ENCODE results near the gene SPATA3. TPM values are rescaled to one million over a fixed set of nuclear protein-coding genes. Genes with fewer than 3 reads are reported as not detected.

The SPATA3 gene
- total and polyA plus RNA-seq, 2 of the 8 experiments (the other 6 are each of a cell fraction or from before 2014, with no cell fraction given): not detected

GRCh38 chr2:230964136-230964730 lies 31.7 kb upstream of the SPATA3 start:
- Histone ChIP-seq H4K20me1 (replicated peaks in 1 of 2; ENCODE audit: control insufficient read depth in 1 of 2, insufficient read depth in 2 of 2, low read length in 2 of 2) (no peaks in the 10 kb centered on the region), H3K9me3 (ENCODE audit: insufficient read depth in 2 of 2, low read depth in 1 of 2, low read length in 1 of 2) (peaks cover 0 to 5% of the 10 kb centered on the region in 2 experiments; a peak in 1 of 4 replicates), H4K91ac (replicated peaks; ENCODE audit: insufficient read length, low read length) (no peak overlapping the region), H3K18ac (ENCODE audit: extremely low read depth, low read length) (no peak overlapping the region), H3K36me3 (ENCODE audit: control insufficient read depth in 2 of 4, insufficient read depth in 4 of 4, low read length in 3 of 4) (no peaks in the 10 kb centered on the region), H3K4me3 (ENCODE audit: extremely low read depth in 1 of 4, insufficient read depth in 2 of 4, low read depth in 3 of 4, low read length in 4 of 4) (no peak overlapping the region), H3K27me3 (replicated peaks in 1 of 4; ENCODE audit: control insufficient read depth in 3 of 4, extremely low read depth in 1 of 4, insufficient read depth in 3 of 4, low read length in 3 of 4) (no peaks in the 10 kb centered on the region; a peak in 1 of 7 replicates), H3K23ac (ENCODE audit: insufficient read length) (no peak overlapping the region), H2AFZ (ENCODE audit: low read length) (no peak overlapping the region), H3K4me1 (replicated peaks in 1 of 4; ENCODE audit: control insufficient read depth in 3 of 4, insufficient read depth in 4 of 4, low read length in 3 of 4) (no peaks in the 10 kb centered on the region), H3K23me2 (ENCODE audit: low read depth, low read length) (no peaks in the 10 kb centered on the region), H3K27ac (ENCODE audit: low read depth, low read length) (no peak overlapping the region), H3K14ac (ENCODE audit: insufficient read length) (no peak overlapping the region), H4K5ac (ENCODE audit: insufficient read length, low read depth, low read length) (no peak overlapping the region), H3K9ac (replicated peaks in 1 of 4; ENCODE audit: extremely low read depth in 1 of 4, low read depth in 3 of 4, low read length in 3 of 4) (no peak overlapping the region), H3K79me1 (ENCODE audit: low read depth, low read length) (no peaks in the 10 kb centered on the region), H2BK15ac (ENCODE audit: low read length) (no peak overlapping the region), H4K8ac (ENCODE audit: extremely low read depth, insufficient read depth, low read length) (no peak overlapping the region), H3K4me2 (ENCODE audit: insufficient read depth in 1 of 2, low read depth in 2 of 2, low read length in 2 of 2) (no peak overlapping the region), H2BK5ac (ENCODE audit: low read depth, low read length) (no peak overlapping the region), H3K79me2 (ENCODE audit: control insufficient read depth in 1 of 2, insufficient read depth in 2 of 2, low read length in 2 of 2) (no peaks in the 10 kb centered on the region), H2AK5ac (ENCODE audit: low read depth, low read length) (no peak overlapping the region), H2BK20ac (ENCODE audit: low read length) (no peak overlapping the region), H3K4ac (replicated peaks; ENCODE audit: insufficient read length, low read depth, low read length) (no peak overlapping the region), H2BK120ac (replicated peaks; ENCODE audit: low read depth, low read length) (no peak overlapping the region), H3K56ac (replicated peaks; ENCODE audit: insufficient read length, low read depth, low read length) (no peak overlapping the region), H2BK12ac (ENCODE audit: low read depth, low read length) (no peak overlapping the region)
- ChIA-PET CTCF (ENCODE audit: partially characterized antibody) (interaction anchor here (0.7 to 2.5 kb wide), 7 partner anchors 9 to 140 kb away, joined by 3 to 9 read pairs (median 4); no protein-coding TSS in a partner anchor), POLR2A (ENCODE audit: partially characterized antibody) (no interaction called here)
- DNase-seq (ENCODE audit: low read depth in 1 of 2, low spot score in 2 of 2) (no peak), FAIRE-seq (no peak)
- WGBS, 2 experiments (ENCODE audit: extremely low coverage in 1 of 2, insufficient coverage in 1 of 2, insufficient read length in 1 of 2, insufficient replicate concordance in 2 of 2, low coverage in 1 of 2, low lambda C conversion rate in 2 of 2, missing lambda C conversion rate in 1 of 2): 92% methylated on average over 27 of the region's 36 CpGs; no CpG with 5 or more reads in 1 of the 2 experiments
- TF ChIP-seq RNF2 (IDR thresholded peaks at IDR 0.05; ENCODE audit: borderline replicate concordance, low read depth, low read length, missing control alignments, poor library complexity, severe bottlenecking): no peak
- TF ChIP-seq CTCF (IDR thresholded peaks at IDR 0.05; ENCODE audit: control extremely low read depth in 1 of 3, insufficient read depth in 1 of 3, low read depth in 1 of 3, low read length in 3 of 3): no peak
- TF ChIP-seq GABPA (IDR thresholded peaks at IDR 0.05; ENCODE audit: borderline replicate concordance, insufficient read depth, low read length): no peak
- no peak for TF ChIP-seq RAD21 (IDR thresholded peaks at IDR 0.05 in 1 of 2, conservative IDR thresholded peaks at IDR 0.05 in 1 of 2; ENCODE audit: low read depth in 2 of 2, low read length in 2 of 2)
- TF ChIP-seq YY1 (IDR thresholded peaks at IDR 0.05; ENCODE audit: low read depth, low read length): no peak
- TF ChIP-seq EP300 (IDR thresholded peaks at IDR 0.05; ENCODE audit: borderline replicate concordance in 1 of 2, low read depth in 2 of 2, low read length in 2 of 2): no peak
- TF ChIP-seq, protein P1, sequence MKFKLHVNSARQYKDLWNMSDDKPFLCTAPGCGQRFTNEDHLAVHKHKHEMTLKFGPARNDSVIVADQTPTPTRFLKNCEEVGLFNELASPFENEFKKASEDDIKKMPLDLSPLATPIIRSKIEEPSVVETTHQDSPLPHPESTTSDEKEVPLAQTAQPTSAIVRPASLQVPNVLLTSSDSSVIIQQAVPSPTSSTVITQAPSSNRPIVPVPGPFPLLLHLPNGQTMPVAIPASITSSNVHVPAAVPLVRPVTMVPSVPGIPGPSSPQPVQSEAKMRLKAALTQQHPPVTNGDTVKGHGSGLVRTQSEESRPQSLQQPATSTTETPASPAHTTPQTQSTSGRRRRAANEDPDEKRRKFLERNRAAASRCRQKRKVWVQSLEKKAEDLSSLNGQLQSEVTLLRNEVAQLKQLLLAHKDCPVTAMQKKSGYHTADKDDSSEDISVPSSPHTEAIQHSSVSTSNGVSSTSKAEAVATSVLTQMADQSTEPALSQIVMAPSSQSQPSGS (IDR thresholded peaks at IDR 0.05; ENCODE audit: low read length): no peak
